Astrocyte (in vitro differentiated cells and primary cell): Measurements from ENCODE around the gene TEPSIN.

Experiments used
- EZH2 ChIP-seq: IDR thresholded peaks from 2 replicates; pipeline ENCODE4 v1.6.1; 2012; ENCODE audit warnings: mild to moderate bottlenecking, low read length, inconsistent platforms; ENCODE audit not compliant: insufficient read depth
- TF ChIP-seq, protein P1 (sequence below): IDR thresholded peaks from 2 replicates; pipeline ENCODE4 v1.5.1; 2011; ENCODE audit warnings: low read depth, mild to moderate bottlenecking, inconsistent platforms, low read length, moderate library complexity; ENCODE audit not compliant: insufficient read depth

DNA sequence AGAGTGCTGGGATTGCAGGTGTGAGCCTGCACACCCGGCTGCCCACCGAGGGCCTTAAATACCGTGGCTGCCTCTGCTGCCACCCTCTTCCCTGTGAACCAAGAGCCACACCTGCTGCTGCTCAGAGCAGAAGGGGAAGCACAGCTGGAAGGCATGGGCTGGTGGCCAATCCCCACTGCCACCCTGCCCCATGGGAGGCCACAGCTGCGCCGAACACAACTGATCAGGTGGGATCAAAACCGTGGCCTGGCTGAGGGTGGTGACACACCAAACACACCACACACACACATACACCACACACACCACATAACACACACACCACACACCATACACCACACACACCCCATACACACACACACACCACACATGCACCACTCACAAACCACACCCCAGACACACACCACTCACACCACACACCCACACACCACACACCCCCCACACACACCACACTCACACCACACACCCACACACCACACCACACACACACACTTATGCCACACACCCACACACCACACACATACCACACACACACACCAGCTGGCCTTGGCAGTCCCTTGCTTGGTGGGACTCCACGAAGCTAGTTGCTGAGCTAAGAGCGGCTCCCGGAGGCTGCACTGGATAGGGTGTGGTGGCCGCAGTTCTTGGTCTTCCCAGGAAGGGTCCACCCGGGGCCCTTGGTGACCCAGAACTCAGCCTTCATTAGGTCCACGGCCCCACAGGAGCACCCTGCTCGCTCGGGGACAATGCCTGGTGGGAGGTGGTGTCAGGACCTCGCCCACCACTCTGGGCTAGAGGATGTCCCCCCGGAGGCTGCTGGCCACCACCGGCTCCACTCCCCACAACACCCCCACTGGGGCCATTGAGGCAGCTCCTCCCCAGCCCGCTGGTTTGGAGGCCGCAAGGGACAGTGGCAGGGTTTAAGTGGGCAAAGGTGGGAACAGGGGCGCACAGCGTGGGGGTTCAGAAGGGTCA lies 31.0 kb downstream of the TEPSIN start:
- TF ChIP-seq, protein P1, sequence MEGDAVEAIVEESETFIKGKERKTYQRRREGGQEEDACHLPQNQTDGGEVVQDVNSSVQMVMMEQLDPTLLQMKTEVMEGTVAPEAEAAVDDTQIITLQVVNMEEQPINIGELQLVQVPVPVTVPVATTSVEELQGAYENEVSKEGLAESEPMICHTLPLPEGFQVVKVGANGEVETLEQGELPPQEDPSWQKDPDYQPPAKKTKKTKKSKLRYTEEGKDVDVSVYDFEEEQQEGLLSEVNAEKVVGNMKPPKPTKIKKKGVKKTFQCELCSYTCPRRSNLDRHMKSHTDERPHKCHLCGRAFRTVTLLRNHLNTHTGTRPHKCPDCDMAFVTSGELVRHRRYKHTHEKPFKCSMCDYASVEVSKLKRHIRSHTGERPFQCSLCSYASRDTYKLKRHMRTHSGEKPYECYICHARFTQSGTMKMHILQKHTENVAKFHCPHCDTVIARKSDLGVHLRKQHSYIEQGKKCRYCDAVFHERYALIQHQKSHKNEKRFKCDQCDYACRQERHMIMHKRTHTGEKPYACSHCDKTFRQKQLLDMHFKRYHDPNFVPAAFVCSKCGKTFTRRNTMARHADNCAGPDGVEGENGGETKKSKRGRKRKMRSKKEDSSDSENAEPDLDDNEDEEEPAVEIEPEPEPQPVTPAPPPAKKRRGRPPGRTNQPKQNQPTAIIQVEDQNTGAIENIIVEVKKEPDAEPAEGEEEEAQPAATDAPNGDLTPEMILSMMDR, result no peak
- TF ChIP-seq EZH2, result no peak
